ENCODE results near the gene ENAM.

DNA sequence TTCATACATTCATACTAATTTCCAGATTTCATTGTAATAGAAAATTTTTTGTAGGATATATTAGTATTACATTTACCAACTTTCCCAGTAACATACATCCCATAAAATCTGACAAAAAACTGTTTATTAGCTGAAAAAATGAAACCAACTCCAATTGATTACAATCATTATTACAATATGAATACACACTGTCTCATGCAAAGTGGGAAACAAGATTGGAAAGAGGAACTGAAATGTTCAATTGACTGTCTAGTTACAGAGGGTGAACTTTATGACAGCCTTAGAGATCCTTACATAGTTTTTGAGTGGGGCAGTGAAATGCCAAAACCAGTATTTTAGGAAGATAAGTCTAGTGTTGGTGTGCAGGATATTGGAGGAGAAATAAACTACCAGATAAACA lies 38.8 kb upstream of the ENAM start:
- no peak for TF ChIP-seq POLR2A (IDR thresholded peaks at IDR 0.05)
- TF ChIP-seq, protein P1, sequence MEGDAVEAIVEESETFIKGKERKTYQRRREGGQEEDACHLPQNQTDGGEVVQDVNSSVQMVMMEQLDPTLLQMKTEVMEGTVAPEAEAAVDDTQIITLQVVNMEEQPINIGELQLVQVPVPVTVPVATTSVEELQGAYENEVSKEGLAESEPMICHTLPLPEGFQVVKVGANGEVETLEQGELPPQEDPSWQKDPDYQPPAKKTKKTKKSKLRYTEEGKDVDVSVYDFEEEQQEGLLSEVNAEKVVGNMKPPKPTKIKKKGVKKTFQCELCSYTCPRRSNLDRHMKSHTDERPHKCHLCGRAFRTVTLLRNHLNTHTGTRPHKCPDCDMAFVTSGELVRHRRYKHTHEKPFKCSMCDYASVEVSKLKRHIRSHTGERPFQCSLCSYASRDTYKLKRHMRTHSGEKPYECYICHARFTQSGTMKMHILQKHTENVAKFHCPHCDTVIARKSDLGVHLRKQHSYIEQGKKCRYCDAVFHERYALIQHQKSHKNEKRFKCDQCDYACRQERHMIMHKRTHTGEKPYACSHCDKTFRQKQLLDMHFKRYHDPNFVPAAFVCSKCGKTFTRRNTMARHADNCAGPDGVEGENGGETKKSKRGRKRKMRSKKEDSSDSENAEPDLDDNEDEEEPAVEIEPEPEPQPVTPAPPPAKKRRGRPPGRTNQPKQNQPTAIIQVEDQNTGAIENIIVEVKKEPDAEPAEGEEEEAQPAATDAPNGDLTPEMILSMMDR (IDR thresholded peaks at IDR 0.05), result no peak

All from prostate gland (tissue), 2 donors.